Pancreas (tissue), 10 donors: Measurements from ENCODE around the gene SAMD1. TPM values are rescaled to one million over a fixed set of nuclear protein-coding genes. Genes with fewer than 3 reads are reported as not detected.

ENCODE experiments used
- ATAC-seq, 4 donors: fragments of 200-7000 bp; cut with Tn5 transposase; one replicate each; pipeline versions ENCODE4 v1.8.0 to v1.9.1; 2020; ENCODE audit warnings: mild to moderate bottlenecking in 4 of 4, moderate library complexity in 4 of 4
- DNase-seq, 6 donors: peaks; one replicate each; pipeline ENCODE4 v3.0.0-alpha.2; 2020
- FAIRE-seq: peaks from 2 replicates; lab custom pipeline; 2012; peaks lifted over from hg19 to GRCh38; lab: Jason Lieb, UNC
- H3K27ac ChIP-seq, 4 donors: fragments of 200-600 bp; sonication (generic); 1 replicate in 3 of 4; 2 replicates in 1 of 4; pipeline versions ENCODE4 v1.5.0 to v1.8.0; 2020
- H3K27me3 ChIP-seq, 4 donors: fragments of 200-600 bp; one replicate each; pipeline ENCODE4 v1.8.0; 2021
- H3K36me3 ChIP-seq, 3 donors: fragments of 200-600 bp; sonication (generic) in 1 of 3; one replicate each; pipeline versions ENCODE4 v1.5.0 to v1.8.0; 2020 to 2021
- H3K4me1 ChIP-seq, 3 donors: fragments of 200-600 bp; one replicate each; pipeline ENCODE4 v1.8.0; 2021
- H3K4me3 ChIP-seq, 4 donors: fragments of 200-600 bp; sonication (generic) in 2 of 4; one replicate each; pipeline versions ENCODE4 v1.5.0 to v1.8.0; 2020 to 2021
- H3K9me3 ChIP-seq, 4 donors: fragments of 200-600 bp; one replicate each; pipeline ENCODE4 v1.8.0; 2021
- CTCF ChIP-seq, 4 donors: fragments of 200-600 bp; sonication (generic) in 3 of 4; IDR thresholded peaks; one replicate each; pipeline versions ENCODE4 v1.5.0 to v1.8.0; 2021; ENCODE audit warnings: antibody characterized with exemption in 4 of 4
- WGBS, 2 donors: extraction: QIAGEN DNeasy Blood & Tissue Kit; methylation state at CpG; one replicate each; pipeline ENCODE4 v1.1.7; 2013; 5-methylcytosine and 5-hydroxymethylcytosine counted together
- intact Hi-C, 3 donors: fragments of 100-400 bp; cut with DNase I; formaldehyde crosslinking; loops; one replicate each; pipeline versions ENCODE4 v1.11.1 to v1.14.2; 2022
- polyA plus RNA-seq, 2 donors: library from polyadenylated mRNA; stranded (reverse); fragments of 200-250 nt; gene quantifications; one replicate each; pipeline ENCODE4 v1.2.3, GENCODE V29; 2013
- total RNA-seq, 6 donors: library from RNA; stranded (reverse); fragmentation: NEBNext Ultra II Directional in 4 of 6; extraction: Animal tissue kit (Norgen Biotek cat#: 25700) in 4 of 6; gene quantifications; one replicate each; pipeline versions ENCODE4 v1.2.1 to v1.2.4, GENCODE V29; 2021 to 2023
- donor health status: healthy with polysubstance abuse.
- donor health status: DM: no; HTN: no; CAD: no; lungs with moderate emphysema.
- donor health status: DM: no; HTN: no; CAD: no.
- donor health status: control.
- donor health status: control.
- donor health status: Bipolar disorder and iron deficiency.
- donor health status: DM: yes; HTN: yes; CAD: no.
- donor health status: DM: no; HTN: no; CAD: no.
- donor health status: DM: no; HTN: no; CAD: no.
- donor health status: DM: yes; HTN: yes; CAD: no.

The SAMD1 gene
- total and polyA plus RNA-seq, 8 donors: 7.9 to 24.3 (median 16.9) TPM

- DNase-seq (no peak), ATAC-seq (no peak), FAIRE-seq (no peak)
- Histone ChIP-seq H3K4me3 (no peak overlapping the region), H3K4me1 (peaks cover 0 to 18% (median 11%) of the 10 kb centered on the region in 3 donors), H3K27me3 (no peaks in the 10 kb centered on the region), H3K27ac (no peak overlapping the region), H3K36me3 (peaks cover 0 to 6% (median 0%) of the 10 kb centered on the region in 3 donors), H3K9me3 (no peaks in the 10 kb centered on the region)
- intact Hi-C loops: no loop called here
- WGBS, 2 donors: 96% methylated on average over 10 of the region's 10 CpGs
- TF ChIP-seq CTCF (IDR thresholded peaks at IDR 0.05): no peak
Observed at GRCh38 chr19:14056069-14056666, 34.4 kb downstream of the SAMD1 start.

- DNase-seq (no peak), FAIRE-seq (no peak), ATAC-seq (no peak)
- Histone ChIP-seq H3K36me3 (peaks cover 0 to 6% (median 0%) of the 10 kb centered on the region in 3 donors), H3K27me3 (no peaks in the 10 kb centered on the region), H3K4me3 (no peak overlapping the region), H3K4me1 (peaks cover 0 to 11% (median 11%) of the 10 kb centered on the region in 3 donors), H3K9me3 (no peaks in the 10 kb centered on the region), H3K27ac (no peak overlapping the region)
- WGBS, 2 donors: 95 to 97% methylated on average over 3 of the region's 3 CpGs
- no peak for TF ChIP-seq CTCF (IDR thresholded peaks at IDR 0.05)
- intact Hi-C loops: no loop called here
Observed at GRCh38 chr19:14055396-14055795, 35.2 kb downstream of the SAMD1 start.

- WGBS, 2 donors: 82 to 89% methylated on average over 11 of the region's 11 CpGs
- Histone ChIP-seq H3K36me3 (peaks cover 0 to 6% (median 0%) of the 10 kb centered on the region in 3 donors), H3K9me3 (no peaks in the 10 kb centered on the region), H3K27me3 (no peaks in the 10 kb centered on the region), H3K4me3 (no peak overlapping the region), H3K4me1 (peaks cover 0 to 5% (median 4%) of the 10 kb centered on the region in 3 donors), H3K27ac (no peak overlapping the region)
- DNase-seq: no peak
- intact Hi-C loops: no loop called here
- ATAC-seq: no peak
- FAIRE-seq: no peak
- TF ChIP-seq CTCF (IDR thresholded peaks at IDR 0.05): no peak
Observed at GRCh38 chr19:14054721-14055120, 35.8 kb downstream of the SAMD1 start.

- Histone ChIP-seq H3K27ac (no peak overlapping the region), H3K4me1 (no peaks in the 10 kb centered on the region), H3K4me3 (no peak overlapping the region), H3K27me3 (no peaks in the 10 kb centered on the region), H3K9me3 (no peaks in the 10 kb centered on the region), H3K36me3 (peaks cover 0 to 6% (median 0%) of the 10 kb centered on the region in 3 donors)
- FAIRE-seq: no peak
- no peak for ATAC-seq
- intact Hi-C loops: no loop called here
- no peak for DNase-seq
- no peak for TF ChIP-seq CTCF (IDR thresholded peaks at IDR 0.05)
- WGBS, 2 donors: 81 to 97% methylated on average over 6 of the region's 6 CpGs
Observed at GRCh38 chr19:14054099-14054498, 36.5 kb downstream of the SAMD1 start.

- ATAC-seq (no peak), DNase-seq (no peak), FAIRE-seq (no peak)
- 94 to 95% methylated on average over 9 to 11 of the region's 11 CpGs for WGBS, 2 donors
- Histone ChIP-seq H3K27ac (no peak overlapping the region), H3K36me3 (peaks cover 0 to 6% (median 0%) of the 10 kb centered on the region in 3 donors), H3K9me3 (no peaks in the 10 kb centered on the region), H3K4me1 (no peaks in the 10 kb centered on the region), H3K27me3 (no peaks in the 10 kb centered on the region), H3K4me3 (no peak overlapping the region)
- intact Hi-C loops: no loop called here
- no peak for TF ChIP-seq CTCF (IDR thresholded peaks at IDR 0.05)
Observed at GRCh38 chr19:14053500-14053899, 37.1 kb downstream of the SAMD1 start.
